Measurements from ENCODE around the gene SLX4IP.

The SLX4IP gene

DNA sequence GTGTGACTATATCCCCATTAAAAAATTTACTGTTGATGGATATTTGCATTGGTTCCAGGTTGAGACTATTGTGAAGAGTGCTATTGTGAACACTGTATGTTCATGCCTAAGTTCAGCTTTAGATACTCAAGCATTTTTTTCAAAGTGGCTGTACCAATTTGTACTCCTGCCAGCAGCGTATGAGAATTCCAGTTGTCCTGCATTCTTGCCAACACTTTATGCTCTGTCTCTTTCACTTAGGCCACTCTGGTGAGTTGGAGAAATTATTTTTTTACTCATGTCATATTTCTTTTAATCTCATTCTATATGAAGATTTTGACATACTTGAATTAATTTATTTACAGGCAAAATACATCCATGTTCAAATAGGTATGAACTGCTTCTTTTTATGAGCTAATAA, 162.5 kb downstream of the SLX4IP start:
- no peak for TF ChIP-seq EZH2phosphoT487 (IDR thresholded peaks at IDR 0.05; ENCODE audit: low read depth)
- TF ChIP-seq, protein P1, sequence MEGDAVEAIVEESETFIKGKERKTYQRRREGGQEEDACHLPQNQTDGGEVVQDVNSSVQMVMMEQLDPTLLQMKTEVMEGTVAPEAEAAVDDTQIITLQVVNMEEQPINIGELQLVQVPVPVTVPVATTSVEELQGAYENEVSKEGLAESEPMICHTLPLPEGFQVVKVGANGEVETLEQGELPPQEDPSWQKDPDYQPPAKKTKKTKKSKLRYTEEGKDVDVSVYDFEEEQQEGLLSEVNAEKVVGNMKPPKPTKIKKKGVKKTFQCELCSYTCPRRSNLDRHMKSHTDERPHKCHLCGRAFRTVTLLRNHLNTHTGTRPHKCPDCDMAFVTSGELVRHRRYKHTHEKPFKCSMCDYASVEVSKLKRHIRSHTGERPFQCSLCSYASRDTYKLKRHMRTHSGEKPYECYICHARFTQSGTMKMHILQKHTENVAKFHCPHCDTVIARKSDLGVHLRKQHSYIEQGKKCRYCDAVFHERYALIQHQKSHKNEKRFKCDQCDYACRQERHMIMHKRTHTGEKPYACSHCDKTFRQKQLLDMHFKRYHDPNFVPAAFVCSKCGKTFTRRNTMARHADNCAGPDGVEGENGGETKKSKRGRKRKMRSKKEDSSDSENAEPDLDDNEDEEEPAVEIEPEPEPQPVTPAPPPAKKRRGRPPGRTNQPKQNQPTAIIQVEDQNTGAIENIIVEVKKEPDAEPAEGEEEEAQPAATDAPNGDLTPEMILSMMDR (IDR thresholded peaks at IDR 0.05; ENCODE audit: low read depth, low read length) = no peak
- Histone ChIP-seq H3K4me2 (ENCODE audit: low read length) (no peak overlapping the region), H2AFZ (ENCODE audit: low read depth, low read length) (no peak overlapping the region), H3K4me1 (ENCODE audit: low read length) (peaks cover 16% of the 10 kb centered on the region), H3K27ac (ENCODE audit: low read length) (no peak overlapping the region), H4K20me1 (ENCODE audit: insufficient read depth, low read length) (no peaks in the 10 kb centered on the region), H3K9ac (ENCODE audit: low read length) (no peak overlapping the region), H3K36me3 (replicated peaks; ENCODE audit: low read depth, low read length) (no peaks in the 10 kb centered on the region), H3K79me2 (ENCODE audit: low read length) (no peaks in the 10 kb centered on the region), H3K9me3 (ENCODE audit: insufficient read depth, low read length) (no peaks in the 10 kb centered on the region), H3K4me3 (ENCODE audit: low read length) (no peak overlapping the region), H3K27me3 (ENCODE audit: low read depth, low read length) (no peaks in the 10 kb centered on the region)

DNA sequence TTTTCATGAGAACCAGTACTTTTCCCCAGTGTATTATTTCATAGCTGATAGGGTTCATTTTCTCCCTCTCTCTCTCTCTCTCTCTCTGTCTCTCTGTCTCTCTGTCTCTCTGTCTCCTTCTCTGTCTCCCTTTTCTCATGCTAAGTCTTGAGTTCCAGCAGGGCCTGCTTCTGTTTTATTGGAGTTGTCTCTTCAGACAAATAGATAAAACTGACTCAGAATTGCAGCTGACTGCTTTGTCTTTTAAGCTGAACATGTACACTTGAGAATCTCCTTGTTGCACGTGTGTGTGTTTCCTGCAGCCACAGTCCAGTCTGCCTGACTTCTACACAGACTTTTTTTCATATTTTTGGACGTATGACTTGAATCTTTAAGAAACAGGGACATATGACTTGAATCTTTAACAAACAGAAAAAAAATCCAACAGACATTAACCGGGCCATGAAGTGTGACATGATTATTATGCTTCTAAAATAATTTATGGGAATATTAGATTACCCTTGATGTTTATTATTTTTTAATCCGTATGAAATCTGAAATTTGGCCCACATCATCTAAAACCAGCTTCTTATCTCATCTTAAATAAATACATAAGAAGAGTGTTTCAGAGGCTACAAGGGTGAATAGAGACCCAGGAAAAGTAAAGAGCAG, 167.2 kb downstream of the SLX4IP start:
- no peaks in the 10 kb centered on the region for H3K9me3 ChIP-seq (ENCODE audit: insufficient read depth, low read length)
- H3K9ac ChIP-seq (ENCODE audit: low read length) = no peak overlapping the region
- H3K27me3 ChIP-seq (ENCODE audit: low read depth, low read length) = no peaks in the 10 kb centered on the region
- no peaks in the 10 kb centered on the region for H3K36me3 ChIP-seq (replicated peaks; ENCODE audit: low read depth, low read length)
- no peak overlapping the region for H2AFZ ChIP-seq (ENCODE audit: low read depth, low read length)
- no peak overlapping the region for H3K4me3 ChIP-seq (ENCODE audit: low read length)
- TF ChIP-seq, protein P1 (IDR thresholded peaks at IDR 0.05; ENCODE audit: low read depth, low read length) = no peak
- TF ChIP-seq EZH2phosphoT487 (IDR thresholded peaks at IDR 0.05; ENCODE audit: low read depth) = no peak
- no peak overlapping the region for H3K4me2 ChIP-seq (ENCODE audit: low read length)
- no peaks in the 10 kb centered on the region for H3K79me2 ChIP-seq (ENCODE audit: low read length)
- no peaks in the 10 kb centered on the region for H4K20me1 ChIP-seq (ENCODE audit: insufficient read depth, low read length)
- no peak overlapping the region for H3K27ac ChIP-seq (ENCODE audit: low read length)
- H3K4me1 ChIP-seq (ENCODE audit: low read length) = peaks cover 17% of the 10 kb centered on the region

DNA sequence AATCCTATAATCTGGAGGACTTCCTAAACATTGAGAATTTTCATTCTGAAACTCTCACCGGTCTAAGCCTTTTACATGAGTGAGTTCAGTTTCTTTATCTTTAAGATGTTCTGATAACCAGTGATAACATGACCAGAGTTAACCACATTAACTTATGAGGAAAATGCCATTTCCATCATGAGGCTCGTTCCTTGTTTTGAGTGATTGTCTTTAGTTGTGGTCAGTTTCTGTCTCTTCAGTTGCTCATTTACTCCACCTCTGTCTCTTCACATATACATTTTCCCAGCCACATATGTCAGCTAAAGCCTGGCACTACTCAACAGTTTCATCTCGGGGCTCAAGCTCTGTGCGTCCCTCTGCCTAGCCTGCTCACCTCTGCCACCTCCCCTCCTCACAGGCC, 168.3 kb downstream of the SLX4IP start:
- no peaks in the 10 kb centered on the region for H3K79me2 ChIP-seq (ENCODE audit: low read length)
- H3K27ac ChIP-seq (ENCODE audit: low read length) = no peak overlapping the region
- no peaks in the 10 kb centered on the region for H4K20me1 ChIP-seq (ENCODE audit: insufficient read depth, low read length)
- H3K9me3 ChIP-seq (ENCODE audit: insufficient read depth, low read length) = no peaks in the 10 kb centered on the region
- TF ChIP-seq EZH2phosphoT487 (IDR thresholded peaks at IDR 0.05; ENCODE audit: low read depth) = no peak
- TF ChIP-seq, protein P1 (IDR thresholded peaks at IDR 0.05; ENCODE audit: low read depth, low read length) = no peak
- no peak overlapping the region for H2AFZ ChIP-seq (ENCODE audit: low read depth, low read length)
- H3K4me2 ChIP-seq (ENCODE audit: low read length) = no peak overlapping the region
- H3K9ac ChIP-seq (ENCODE audit: low read length) = no peak overlapping the region
- no peaks in the 10 kb centered on the region for H3K27me3 ChIP-seq (ENCODE audit: low read depth, low read length)
- H3K36me3 ChIP-seq (replicated peaks; ENCODE audit: low read depth, low read length) = no peaks in the 10 kb centered on the region
- no peak overlapping the region for H3K4me3 ChIP-seq (ENCODE audit: low read length)
- peaks cover 16% of the 10 kb centered on the region for H3K4me1 ChIP-seq (ENCODE audit: low read length)

DNA sequence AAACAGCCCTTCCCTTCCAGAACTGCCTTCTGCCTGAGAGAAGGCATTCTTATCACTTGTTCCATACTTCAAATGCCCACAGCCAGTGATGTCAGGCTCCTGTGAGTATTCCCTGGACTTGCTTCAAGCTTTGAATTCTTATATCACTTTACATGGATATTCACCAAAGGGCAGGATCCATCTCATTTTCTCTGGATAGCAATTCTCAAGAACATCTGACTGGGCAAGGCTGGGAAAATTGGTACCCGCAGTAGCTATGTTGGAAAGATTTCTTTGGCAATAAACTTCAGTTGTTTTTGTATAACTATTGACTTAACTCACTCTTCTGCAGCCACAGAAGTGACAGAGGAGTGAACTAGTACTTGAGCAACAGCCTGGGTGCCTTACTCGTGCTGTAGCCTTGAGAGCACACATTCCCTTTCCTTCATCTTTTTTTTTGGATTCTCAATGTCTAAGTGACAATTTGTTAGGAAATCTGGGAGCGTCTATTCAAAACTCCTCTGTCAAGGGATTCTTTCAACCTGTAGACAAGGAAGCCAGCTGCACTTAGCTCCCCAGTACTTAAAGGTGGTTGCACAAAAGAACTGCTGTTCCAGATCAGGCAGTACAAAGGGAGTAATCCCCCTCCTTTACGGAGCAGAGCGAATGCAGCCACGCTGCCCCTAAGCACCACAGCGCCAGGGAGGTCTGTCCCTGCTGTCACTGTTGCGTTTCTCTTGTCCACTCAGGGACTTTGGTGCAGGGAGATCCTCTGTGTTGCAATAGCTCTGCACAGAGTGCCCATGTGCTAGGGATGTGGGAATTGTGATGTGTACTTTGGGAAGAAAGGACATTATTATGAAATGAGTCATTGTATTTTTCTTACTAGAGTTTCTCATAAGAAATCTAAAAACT, 169.1 kb downstream of the SLX4IP start:
- no peak overlapping the region for H3K9ac ChIP-seq (ENCODE audit: low read length)
- TF ChIP-seq, protein P1 (IDR thresholded peaks at IDR 0.05; ENCODE audit: low read depth, low read length) = no peak
- TF ChIP-seq EZH2phosphoT487 (IDR thresholded peaks at IDR 0.05; ENCODE audit: low read depth) = no peak
- no peak overlapping the region for H2AFZ ChIP-seq (ENCODE audit: low read depth, low read length)
- no peak overlapping the region for H3K4me2 ChIP-seq (ENCODE audit: low read length)
- H4K20me1 ChIP-seq (ENCODE audit: insufficient read depth, low read length) = no peaks in the 10 kb centered on the region
- no peaks in the 10 kb centered on the region for H3K36me3 ChIP-seq (replicated peaks; ENCODE audit: low read depth, low read length)
- H3K27me3 ChIP-seq (ENCODE audit: low read depth, low read length) = no peaks in the 10 kb centered on the region
- no peak overlapping the region for H3K27ac ChIP-seq (ENCODE audit: low read length)
- no peak overlapping the region for H3K4me3 ChIP-seq (ENCODE audit: low read length)
- no peaks in the 10 kb centered on the region for H3K79me2 ChIP-seq (ENCODE audit: low read length)
- H3K4me1 ChIP-seq (ENCODE audit: low read length) = peaks cover 8% of the 10 kb centered on the region
- H3K9me3 ChIP-seq (ENCODE audit: insufficient read depth, low read length) = no peaks in the 10 kb centered on the region
